ENCODE data around the gene CAMKK2. TPM values are rescaled to one million over a fixed set of nuclear protein-coding genes. Genes with fewer than 3 reads are reported as not detected.
A peak's percentile ranks its signal among the peaks of the same experiment; 100 is the strongest.
"Not testable (repeated sequence)": the region's sequence is repeated elsewhere in the genome, so short reads cannot be mapped to it uniquely, and the experiment has no call there.

Gene CAMKK2
- total RNA-seq, 1 experiment from 2014 or later, result 13.5 TPM

DNA sequence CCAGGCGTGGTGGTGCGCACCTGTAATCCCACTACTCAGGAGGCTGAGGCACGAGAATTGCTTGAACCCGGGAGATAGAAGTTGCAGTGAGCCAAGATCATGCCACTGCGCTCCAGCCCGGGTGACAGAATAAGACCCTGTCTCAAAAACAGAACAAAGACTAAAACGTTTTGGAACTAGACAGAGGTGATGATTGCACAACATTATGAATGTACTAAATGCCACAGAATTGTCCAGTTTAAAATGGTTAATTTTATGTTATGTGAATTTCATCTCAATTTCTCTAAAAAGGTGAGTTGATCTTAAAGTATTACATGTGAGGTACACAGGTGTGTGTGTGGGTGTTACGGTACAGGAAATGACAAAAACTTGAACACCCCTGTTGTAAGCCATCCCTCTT lies 70.1 kb downstream of the CAMKK2 start:
- DNase-seq (ENCODE audit: low read depth), result no peak

DNA sequence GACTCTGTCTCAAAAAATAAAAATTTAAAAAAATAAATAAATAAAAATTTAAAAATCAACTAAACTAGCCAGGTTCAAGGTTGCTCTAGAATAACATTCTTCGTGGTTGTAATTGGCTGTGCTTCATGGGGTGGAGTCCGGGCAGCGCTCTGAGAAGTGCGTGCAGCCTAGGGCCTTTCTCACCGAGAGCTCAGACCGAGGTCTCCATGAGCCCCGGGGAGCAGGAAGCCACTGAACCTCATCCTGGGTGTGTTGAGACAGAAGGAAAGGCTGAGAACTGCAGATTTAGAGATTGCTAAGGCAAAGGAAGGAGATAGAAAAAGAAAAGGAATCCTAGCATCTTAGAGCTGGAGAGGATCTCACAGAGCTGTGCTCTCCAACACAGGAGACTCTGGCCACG lies 71.9 kb downstream of the CAMKK2 start:
- DNase-seq (ENCODE audit: low read depth), result no peak

DNA sequence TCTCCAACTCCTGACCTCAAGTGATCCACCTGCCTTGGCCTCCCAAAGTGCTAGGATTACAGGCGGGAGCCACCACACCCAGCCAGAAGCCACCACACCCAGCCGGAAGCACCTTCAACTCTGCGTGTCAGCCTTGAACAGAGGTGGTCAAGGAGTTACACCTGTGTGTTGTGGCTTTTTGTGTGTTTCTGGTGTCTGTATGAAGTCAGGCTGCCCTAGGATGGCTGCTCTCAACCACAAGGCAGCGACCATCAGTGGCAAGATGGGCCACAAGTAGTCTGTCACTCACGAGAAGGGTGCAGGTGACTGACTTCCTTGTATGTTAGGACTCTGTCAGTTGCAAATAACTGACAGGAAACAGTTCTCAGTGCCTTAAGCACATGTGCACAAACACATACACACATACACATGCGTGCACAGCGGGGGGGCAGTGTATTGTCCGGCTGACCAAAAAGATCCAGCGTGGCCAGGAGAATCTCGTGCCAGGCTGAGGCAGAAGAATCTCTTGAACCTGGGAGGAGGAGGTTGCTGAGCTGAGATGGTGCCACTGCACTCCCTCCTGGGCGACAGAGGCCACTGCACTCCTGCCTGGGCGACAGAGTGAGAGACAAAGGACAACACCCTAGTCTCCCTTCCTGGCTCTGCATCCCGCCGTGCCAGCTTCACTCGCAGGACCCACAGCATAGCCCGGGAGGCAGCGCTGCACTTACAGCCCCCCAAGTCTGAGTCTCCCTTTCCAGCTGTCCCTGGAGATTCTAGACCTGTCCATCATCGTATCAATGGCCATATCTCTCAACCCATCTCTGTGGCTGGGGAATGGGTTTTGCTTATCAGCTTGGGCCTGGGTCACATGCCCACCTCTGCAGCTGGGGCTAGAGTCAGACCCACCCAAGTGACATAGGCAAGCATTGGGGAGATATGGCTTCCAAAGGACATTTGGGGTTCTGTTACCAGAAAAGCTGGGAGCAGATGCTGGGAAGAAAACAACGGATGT lies 72.9 kb downstream of the CAMKK2 start:
- DNase-seq (ENCODE audit: low read depth), result no peak

DNA sequence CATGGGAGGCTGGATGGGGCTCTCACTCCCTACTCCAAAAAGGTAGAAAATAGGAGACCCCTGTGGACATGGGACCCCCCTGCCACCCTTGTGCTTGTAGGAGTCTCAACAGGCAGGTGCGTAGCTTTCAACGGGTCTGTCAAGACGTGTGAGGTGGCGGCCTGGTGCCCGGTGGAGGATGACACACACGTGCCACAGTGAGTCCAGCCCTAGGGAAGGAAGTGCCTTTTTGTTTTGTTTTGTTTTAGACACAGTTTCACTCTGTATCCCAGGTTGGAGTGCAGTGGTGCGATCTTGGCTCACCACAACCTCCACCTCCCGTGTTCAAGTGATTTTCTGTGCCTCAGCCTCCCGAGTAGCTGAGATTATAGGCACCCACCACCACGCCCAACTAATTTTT lies 73.7 kb downstream of the CAMKK2 start:
- no peak for DNase-seq (ENCODE audit: low read depth)

DNA sequence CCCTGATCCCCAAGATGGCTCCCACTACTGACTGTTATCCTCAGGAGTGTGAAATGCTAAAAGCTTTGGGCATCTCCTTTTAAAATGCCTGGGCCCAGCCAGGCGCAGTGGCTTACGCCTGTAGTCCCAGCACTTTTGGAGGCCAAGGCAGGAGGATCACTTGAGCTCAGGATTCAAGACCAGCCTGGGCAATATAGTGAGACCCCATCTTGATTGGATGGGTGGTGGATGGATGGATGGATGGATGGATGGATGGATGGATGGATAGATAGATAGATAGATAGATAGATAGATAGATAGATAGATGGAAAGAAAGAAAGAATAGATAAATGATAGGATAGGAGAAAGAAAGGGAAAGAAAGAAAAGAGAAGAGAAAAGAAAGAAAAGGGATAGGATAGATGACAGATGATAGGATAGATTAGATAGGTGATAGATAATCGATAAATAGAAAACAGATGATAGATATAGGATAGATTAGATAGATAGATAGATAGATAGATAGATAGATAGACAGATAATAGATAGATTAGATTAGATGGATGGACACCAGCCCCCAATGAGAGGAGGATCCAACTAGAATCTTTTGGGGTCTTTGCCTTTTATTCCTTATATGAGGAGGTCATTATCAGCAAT lies 77.0 kb downstream of the CAMKK2 start:
- DNase-seq (ENCODE audit: low read depth), result no peak

DNA sequence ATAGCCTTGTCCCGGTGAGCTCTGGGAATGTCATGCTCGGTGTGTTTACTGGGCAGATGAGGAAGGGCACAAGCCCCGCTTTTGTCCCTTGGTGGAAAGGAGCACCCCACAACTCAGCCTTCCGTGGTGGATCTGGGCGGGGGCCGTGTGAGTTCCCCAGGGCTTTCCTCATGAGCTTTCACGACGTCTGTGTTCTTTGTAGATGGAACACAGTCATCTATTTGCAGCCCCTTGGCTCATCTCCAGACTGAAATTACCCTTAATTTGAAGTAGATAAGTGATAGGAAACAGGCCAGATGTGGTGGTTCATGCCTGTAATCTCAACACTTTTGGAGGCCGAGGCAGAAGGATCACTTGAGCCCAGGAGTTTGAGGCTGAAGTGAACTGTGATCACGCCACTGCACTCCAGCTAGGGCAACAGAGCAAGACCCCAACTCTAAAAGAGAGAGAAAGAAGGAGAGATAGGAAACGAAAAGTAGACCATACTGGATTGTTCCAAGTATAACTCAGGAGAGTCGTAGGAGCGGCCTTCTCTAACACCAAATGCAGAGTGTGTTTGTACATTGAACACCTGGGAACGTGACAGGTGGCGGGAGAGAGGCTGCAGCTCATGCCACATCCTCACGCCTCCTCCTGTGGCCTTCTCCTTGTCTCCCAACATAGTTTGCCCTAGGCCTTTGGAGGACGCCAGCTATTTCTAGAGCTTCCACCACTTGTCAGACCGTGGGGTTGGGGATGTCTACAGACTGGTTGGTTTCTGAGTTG lies 77.7 kb downstream of the CAMKK2 start:
- DNase-seq (ENCODE audit: low read depth), result no peak

DNA sequence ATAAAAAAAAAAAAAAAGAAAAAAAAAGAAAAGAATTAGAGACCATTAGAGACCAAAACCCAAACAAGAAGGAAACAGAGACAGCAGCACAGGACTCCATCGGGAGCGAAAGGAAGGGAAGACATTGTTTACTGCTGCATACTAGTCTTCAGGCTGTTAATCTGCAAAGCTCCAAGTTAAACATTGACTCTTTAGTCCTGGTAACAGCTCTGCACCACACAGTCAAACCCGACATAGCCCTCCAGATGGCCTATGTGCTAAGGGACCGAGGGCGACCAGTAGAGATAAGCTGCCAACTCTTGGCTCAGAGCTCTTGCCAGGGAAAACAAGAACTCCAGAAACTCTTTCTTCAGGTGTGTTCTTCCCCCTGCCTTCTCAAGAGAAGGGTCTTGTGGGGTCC lies 78.7 kb downstream of the CAMKK2 start:
- DNase-seq (ENCODE audit: low read depth), result no peak

DNA sequence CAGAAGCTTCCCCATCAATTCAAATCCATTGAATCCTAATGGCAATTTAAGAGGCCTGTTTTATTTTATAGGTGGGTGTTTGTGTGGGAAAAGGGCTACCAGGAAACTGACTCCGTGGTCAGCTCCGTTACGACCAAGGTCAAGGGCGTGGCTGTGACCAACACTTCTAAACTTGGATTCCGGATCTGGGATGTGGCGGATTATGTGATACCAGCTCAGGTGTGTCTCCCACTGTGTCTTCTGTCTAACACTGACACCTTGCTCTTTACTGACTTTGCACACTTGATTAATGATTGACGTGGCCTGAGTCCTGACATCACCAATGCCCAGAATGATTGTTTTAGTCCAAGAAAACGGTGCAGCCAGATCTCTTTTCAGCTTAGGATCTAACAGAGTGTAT lies 79.4 kb downstream of the CAMKK2 start:
- no peak for DNase-seq (ENCODE audit: low read depth)

DNA sequence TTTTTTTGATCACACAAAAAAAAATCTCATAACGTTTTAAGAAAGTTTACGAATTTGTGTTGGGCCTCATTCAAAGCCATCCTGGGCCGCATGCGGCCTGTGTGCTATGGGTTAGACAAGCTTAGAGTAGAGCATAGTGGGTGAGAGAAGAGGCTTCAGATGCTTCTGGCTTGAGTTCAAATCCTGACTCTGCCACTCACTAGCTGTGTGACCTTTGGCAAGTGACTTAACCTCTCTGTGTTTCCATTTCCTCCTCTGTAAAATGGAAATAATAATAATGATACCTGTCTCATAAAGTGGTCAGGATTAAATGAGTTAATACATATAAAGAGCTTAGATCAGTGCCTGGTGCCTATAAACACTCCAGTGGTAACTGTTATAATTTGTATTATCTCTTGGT lies 80.4 kb downstream of the CAMKK2 start:
- DNase-seq (ENCODE audit: low read depth), result no peak

DNA sequence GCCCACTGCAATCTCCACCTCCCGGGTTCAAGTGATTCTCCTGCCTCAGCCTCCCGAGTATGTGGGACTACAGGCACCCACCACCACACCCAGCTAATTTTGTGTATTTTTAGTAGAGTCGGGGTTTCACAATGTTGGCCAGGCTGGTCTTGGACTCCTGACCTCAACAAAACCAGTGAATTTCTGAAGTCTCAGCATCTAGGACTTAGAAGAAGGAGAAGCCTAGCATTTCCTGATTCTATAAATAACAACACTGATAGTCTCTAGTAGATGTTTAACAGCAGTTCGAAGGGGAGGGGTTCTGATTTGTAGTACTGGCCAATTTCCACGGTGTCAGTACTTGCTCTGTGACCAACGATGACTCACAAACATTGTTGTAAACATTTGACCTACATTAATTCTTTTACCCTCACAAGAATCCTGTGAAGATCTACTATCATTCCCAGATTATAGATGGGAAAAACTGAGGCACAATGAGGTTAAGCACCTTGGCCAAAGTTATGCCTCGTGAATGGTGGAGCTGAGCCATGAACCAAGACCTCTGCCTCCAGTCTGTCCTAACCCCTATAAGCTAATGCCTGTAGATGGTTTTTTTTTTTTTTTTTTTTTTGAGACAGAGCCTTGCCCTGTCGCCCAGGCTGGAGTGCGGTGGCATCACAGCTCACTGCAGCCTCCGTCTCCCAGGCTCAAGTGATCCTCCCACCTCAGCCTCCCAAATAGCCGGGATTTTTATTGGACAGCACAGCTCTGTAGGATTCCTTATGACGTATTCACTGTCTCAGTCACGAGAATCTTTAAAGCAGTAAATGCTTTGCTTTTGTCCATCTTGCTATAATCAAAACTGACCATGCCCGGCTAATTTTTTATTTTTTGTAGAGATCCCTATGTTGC lies 81.4 kb downstream of the CAMKK2 start:
- DNase-seq (ENCODE audit: low read depth), result peak; percentile 90

DNA sequence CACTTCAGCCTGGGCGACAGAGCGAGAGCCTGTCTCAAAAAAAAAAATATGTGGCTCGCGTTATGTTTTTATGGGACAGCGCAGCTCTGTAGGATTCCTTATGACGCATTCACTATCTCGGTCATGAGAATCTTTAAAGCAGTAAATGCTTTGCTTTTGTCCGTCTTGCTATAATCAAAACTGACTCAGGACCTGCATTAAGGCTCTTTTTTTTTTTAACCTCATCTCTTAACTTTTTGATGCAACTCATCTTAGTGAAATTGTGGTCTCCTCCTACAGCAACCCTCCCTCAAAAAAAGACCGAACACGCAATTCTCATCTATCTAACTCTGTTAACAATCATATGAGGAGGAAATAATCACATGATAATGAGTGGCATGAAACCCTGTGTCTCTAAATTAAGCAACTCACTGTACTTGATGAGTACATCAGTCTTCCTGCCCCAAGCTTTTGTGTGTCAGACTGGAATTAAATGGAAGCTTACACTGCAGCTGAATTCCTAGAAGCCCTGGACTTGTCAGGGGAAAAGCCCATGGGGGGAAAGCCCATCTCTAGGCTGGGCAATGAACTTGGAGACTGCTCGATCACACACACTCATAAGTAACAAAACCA lies 82.2 kb downstream of the CAMKK2 start:
- DNase-seq (ENCODE audit: low read depth), result peak; percentile 42

DNA sequence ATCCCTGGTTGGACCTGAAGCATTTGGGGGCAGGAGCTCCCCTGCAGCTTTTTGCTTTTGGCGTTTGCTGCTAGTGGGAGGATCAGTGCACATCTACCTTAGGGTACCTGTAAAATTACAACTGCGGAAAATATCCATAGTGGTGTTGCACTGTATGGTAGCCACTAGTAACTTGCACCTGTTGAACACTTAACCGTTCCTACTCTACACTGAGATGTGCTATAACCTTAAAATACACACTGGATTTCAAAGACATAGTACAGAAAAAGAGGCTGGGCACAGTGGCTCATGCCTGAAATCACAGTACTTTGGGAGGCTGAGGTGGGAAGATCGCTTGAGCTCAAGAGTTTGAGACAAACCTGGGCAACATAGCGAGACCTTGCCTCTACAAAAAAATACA lies 83.6 kb downstream of the CAMKK2 start:
- DNase-seq (ENCODE audit: low read depth), result no peak

DNA sequence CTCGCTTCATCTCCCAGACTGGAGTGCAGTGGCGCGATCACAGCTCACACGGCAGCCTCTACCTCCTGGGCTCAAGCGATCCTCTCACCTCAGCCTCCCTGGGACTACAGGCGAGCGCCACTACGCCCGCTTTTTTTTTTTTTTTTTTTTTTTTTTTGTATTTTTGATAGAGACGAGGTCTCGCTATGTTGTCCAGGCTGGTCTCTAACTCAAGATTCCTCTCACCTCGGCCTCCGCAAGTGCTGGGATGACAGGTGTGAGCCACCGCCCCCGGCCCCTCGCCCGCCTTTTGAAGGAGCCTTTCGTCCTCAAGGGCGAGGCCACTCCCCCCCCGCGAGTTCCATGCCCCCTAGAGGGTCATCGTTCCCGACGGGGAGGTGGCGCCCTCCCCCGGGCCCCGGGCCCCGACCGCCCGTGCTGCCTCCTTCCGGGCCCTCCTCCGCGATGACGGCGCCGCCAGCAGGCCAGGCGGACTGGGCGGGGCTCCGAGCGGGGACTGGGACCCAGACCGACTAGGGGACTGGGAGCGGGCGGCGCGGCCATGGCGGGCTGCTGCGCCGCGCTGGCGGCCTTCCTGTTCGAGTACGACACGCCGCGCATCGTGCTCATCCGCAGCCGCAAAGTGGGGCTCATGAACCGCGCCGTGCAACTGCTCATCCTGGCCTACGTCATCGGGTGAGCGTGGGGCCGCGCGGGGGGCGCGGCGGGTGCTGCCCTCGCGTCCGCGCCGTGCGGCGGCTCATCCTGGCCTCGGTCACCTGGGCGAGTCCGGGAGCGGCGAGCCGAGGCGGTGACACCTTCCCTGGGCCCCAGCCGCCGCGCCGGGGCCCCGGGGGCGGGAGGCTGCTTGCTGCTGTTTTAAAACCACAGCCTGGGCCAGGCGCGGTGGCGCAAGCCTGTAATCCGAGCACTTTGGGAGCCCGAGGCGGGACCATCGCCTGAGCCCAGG lies 86.6 kb downstream of the CAMKK2 start, which contains the start of gene P2RX4:
TSS of gene P2RX4 (plus strand) at position 506 of the 949 bp plus-strand sequence. CDS start at position 542, 36 bp downstream.
- peak; percentile 60 for DNase-seq (ENCODE audit: low read depth)

DNA sequence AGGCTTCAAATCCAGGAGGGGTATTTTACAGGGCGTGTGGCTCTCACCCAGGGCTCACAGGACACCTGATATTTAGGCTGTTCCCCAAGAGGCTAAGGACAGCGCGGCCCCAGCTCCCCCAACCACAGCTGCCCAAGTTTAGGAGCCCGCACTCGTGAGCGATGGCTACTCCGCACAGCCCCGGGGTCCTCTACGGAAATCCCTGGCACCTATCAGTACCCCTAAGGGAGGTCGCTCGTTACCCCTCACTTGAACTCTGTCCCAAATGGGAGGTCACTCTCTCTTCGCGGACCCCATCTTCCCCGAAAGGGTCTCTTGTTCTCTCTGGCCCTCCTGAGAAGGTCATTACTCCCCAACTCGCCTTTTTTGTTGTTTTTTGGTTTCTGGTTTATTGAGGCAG lies 87.3 kb downstream of the CAMKK2 start:
- no peak for DNase-seq (ENCODE audit: low read depth)

DNA sequence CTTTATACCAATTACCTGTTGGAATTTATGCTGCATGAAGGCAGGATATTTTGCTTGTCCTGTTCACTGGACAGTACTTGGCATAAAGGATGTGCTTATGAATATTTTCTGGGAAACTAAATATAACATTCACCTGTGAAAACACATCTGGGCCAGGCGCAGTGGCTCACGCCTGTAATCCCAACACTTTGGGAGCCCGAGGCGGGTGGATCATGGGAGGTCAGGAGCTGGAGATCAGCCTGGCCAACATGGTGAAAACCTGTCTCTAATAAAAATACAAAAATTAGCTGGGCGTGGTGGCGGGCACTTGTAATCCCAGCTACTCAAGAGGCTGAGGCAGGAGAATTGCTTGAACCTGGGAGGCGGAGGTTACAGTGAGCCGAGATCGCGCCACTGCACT lies 87.9 kb downstream of the CAMKK2 start:
- DNase-seq (ENCODE audit: low read depth), result not testable (repeated sequence)

DNA sequence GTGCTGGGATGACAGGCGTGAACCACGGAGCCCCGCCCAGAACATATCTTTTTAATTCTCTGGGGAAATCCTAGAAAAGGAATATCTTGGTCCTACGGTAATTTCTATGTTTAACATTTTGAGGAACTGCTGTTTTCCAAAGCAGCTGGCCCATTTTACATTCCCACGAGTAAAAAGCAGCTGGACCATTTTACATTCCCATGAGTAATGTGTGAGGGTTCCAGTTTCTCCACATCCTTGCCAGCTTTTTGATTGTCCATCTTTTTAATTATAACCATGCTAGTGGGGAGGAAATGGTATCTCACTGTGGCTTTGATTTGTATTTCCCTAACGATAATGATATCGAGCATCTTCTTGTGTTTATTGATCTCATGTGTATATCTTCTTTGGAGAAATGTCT lies 91.0 kb downstream of the CAMKK2 start:
- DNase-seq (ENCODE audit: low read depth), result no peak

DNA sequence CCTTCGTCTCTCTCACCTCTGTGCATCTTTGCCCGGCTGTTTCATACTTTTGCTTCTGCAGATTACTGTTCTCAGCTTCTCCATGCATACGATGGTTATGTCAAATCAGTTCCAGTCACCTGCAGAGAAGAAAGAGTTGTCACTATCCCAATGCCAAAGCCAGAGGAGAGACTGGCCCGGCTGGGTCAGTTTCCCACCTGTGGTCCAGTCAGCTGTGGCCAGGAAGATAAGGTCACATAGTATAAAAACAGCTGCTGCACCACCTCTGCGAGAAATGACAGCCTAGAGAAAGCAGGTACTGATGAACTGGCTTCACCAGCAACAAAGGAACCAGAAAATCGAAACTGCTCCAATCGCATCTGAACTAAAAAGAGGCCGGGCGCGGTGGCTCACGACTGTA lies 93.0 kb downstream of the CAMKK2 start:
- no peak for DNase-seq (ENCODE audit: low read depth)

DNA sequence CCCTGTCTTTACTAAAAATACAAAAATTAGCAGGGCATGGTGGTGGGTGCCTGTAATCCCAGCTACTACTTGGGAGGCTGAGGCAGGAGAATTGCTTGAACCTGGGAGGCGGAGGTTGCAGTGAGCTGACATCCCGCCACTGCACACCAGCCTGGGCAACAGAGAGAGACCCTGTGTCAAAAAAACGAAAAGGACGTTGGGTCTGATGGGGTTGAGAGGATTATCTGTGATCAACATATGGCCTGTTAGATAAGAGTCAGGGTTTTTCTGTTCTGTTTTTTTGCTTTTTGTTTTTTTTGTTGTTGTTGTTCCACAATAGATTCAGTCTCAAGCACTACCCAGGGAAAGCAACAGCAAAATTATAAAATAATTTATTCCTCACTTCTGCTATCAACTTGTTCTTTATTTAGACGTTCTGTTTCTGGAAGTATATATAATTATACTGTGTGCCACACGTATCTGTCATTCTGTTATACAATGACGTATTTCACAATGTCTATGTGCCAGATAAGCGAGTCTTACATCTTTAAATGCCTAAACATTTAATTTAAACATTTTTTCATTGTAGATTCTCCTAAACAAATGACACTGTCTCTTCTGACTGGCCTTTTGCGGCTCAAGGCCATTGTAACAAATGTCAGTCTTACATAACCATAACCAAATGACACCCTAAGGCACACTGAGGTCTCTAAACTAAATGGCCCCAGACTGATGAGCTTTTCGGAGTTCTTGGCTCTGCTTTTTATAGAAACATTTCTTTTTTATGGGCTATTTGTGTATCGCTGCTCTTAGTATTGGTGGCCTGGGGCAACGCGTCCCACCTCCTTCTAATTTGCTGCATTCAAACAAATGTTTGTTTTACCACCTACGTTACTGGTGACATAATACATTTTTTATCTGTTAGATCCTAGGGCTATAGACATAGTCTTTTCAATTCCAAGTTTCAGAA lies 93.8 kb downstream of the CAMKK2 start:
- no peak for DNase-seq (ENCODE audit: low read depth)

All from LHCN-M2 (cell line).